ENCODE measurements around the gene ALPL.

ALPL gene

DNA sequence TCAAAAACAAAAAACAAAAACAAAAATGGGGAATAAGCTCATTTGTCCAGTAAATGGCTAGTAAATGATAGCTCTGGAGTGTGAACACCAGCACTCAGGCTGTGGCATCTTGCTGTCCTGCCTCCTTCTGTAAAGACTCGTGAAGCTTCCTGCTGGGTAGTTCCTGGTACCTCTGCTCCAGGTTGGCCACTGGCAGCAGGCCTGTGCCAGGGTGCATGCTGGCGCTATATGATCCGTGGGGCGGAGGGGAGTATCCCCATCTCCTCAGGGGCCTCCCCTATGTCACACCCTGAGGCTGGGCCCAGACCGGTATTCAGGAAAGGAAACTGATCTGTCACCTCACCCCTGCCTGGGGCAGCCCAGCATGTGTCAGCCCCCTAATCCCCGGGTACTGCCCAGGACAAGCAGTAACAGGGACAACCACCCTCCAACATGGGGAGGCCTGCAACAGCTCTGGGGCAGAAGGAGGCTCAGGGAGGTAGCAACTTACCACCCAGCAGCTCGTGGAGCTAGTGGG lies 14.1 kb downstream of the ALPL start:
- H3K4me2 ChIP-seq (ENCODE audit: low read depth, low read length, poor library complexity, severe bottlenecking): peak overlapping the region; percentile 36
- H3K9me3 ChIP-seq (ENCODE audit: insufficient read depth, low read length): no peaks in the 10 kb centered on the region
- TF ChIP-seq, protein P1, sequence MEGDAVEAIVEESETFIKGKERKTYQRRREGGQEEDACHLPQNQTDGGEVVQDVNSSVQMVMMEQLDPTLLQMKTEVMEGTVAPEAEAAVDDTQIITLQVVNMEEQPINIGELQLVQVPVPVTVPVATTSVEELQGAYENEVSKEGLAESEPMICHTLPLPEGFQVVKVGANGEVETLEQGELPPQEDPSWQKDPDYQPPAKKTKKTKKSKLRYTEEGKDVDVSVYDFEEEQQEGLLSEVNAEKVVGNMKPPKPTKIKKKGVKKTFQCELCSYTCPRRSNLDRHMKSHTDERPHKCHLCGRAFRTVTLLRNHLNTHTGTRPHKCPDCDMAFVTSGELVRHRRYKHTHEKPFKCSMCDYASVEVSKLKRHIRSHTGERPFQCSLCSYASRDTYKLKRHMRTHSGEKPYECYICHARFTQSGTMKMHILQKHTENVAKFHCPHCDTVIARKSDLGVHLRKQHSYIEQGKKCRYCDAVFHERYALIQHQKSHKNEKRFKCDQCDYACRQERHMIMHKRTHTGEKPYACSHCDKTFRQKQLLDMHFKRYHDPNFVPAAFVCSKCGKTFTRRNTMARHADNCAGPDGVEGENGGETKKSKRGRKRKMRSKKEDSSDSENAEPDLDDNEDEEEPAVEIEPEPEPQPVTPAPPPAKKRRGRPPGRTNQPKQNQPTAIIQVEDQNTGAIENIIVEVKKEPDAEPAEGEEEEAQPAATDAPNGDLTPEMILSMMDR (IDR thresholded peaks at IDR 0.05; ENCODE audit: insufficient read depth, low read length, poor library complexity, severe bottlenecking): no peak
- TF ChIP-seq EZH2phosphoT487 (conservative IDR thresholded peaks at IDR 0.05; ENCODE audit: low read length): no peak
- H3K9me2 ChIP-seq (replicated peaks; ENCODE audit: insufficient read depth, low read length): no peaks in the 10 kb centered on the region
- peak overlapping the region; percentile 59 for H3K27ac ChIP-seq (ENCODE audit: low read depth, low read length)
- H3K79me2 ChIP-seq (ENCODE audit: insufficient read depth, low read length): no peaks in the 10 kb centered on the region
- H3K4me3 ChIP-seq (ENCODE audit: insufficient read depth, low read length, poor library complexity, severe bottlenecking): no peak overlapping the region
- H3K27me3 ChIP-seq (ENCODE audit: low read length): no peaks in the 10 kb centered on the region
- no peaks in the 10 kb centered on the region for H4K20me1 ChIP-seq (ENCODE audit: low read depth, low read length)
- H3K36me3 ChIP-seq (ENCODE audit: low read length): no peaks in the 10 kb centered on the region
- H3K9ac ChIP-seq (ENCODE audit: low read length): peak overlapping the region; percentile 30; the same call in 1 of the 2 replicates
- no peak overlapping the region for H2AFZ ChIP-seq (ENCODE audit: low read depth, low read length, severe bottlenecking)
- H3F3A ChIP-seq (ENCODE audit: insufficient read depth): peaks cover 26% of the 10 kb centered on the region

DNA sequence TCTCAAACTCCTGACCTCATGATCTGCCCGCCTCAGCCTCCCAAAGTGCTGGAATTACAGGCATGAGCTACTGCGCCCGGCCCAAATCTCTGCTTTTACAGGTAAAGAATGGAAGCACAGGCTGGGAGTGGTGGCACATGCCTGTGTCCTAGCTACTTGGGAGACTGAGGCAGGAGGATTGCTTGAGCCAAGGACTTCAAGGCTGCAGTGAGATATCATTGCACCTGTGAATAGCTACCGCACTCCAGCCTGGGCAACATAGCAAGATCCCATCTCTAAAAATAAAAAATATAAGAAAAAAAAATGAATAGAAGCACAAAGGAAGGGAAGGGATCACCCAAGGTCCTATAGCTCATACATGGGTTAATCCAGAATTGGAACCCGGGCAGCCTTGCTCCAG lies 15.0 kb downstream of the ALPL start:
- H3F3A ChIP-seq (ENCODE audit: insufficient read depth): peaks cover 17% of the 10 kb centered on the region
- no peak for TF ChIP-seq EZH2phosphoT487 (conservative IDR thresholded peaks at IDR 0.05; ENCODE audit: low read length)
- TF ChIP-seq, protein P1 (IDR thresholded peaks at IDR 0.05; ENCODE audit: insufficient read depth, low read length, poor library complexity, severe bottlenecking): no peak
- H4K20me1 ChIP-seq (ENCODE audit: low read depth, low read length): no peaks in the 10 kb centered on the region
- no peaks in the 10 kb centered on the region for H3K9me3 ChIP-seq (ENCODE audit: insufficient read depth, low read length)
- H3K79me2 ChIP-seq (ENCODE audit: insufficient read depth, low read length): no peaks in the 10 kb centered on the region
- no peak overlapping the region for H2AFZ ChIP-seq (ENCODE audit: low read depth, low read length, severe bottlenecking)
- H3K27me3 ChIP-seq (ENCODE audit: low read length): no peaks in the 10 kb centered on the region
- H3K36me3 ChIP-seq (ENCODE audit: low read length): no peaks in the 10 kb centered on the region
- H3K4me2 ChIP-seq (ENCODE audit: low read depth, low read length, poor library complexity, severe bottlenecking): peak overlapping the region; percentile 26
- no peaks in the 10 kb centered on the region for H3K9me2 ChIP-seq (replicated peaks; ENCODE audit: insufficient read depth, low read length)
- no peak overlapping the region for H3K4me3 ChIP-seq (ENCODE audit: insufficient read depth, low read length, poor library complexity, severe bottlenecking)
- no peak overlapping the region for H3K9ac ChIP-seq (ENCODE audit: low read length)
- peak overlapping the region; percentile 27; the same call in 1 of the 2 replicates for H3K27ac ChIP-seq (ENCODE audit: low read depth, low read length)

DNA sequence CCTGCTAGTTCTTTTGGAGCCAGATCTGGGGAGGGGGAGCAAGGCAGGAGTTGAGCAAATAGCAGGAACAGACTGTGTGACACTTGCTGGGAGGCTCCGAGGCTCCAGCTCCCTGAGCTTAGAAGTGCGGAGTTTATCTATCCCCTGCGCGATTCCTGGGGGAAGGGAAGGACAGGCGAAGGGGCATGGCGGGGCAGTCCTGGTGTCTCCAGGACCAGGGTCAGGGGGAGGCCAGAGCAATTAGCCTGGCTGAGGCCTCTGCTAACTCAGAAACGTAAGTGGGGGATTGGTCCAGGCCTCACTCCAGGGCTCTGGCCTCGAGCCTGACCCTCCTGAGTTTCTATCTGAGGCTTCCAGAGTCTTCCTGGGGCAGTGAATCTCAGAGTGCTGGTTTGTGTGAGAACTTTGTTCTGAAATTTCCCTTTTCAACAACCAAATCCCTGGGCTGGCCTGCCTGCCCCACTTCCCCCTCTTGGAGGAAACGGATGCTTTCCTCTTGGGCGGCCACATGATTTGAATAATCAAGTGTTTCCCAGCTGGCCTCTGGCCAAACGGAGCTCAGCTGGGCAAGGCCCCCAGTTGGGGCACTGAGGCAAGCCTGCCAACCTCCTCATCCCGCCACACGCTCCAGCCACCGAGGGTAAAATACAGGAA lies 15.6 kb downstream of the ALPL start:
- no peaks in the 10 kb centered on the region for H3K9me3 ChIP-seq (ENCODE audit: insufficient read depth, low read length)
- TF ChIP-seq, protein P1 (IDR thresholded peaks at IDR 0.05; ENCODE audit: insufficient read depth, low read length, poor library complexity, severe bottlenecking): no peak
- no peaks in the 10 kb centered on the region for H3K79me2 ChIP-seq (ENCODE audit: insufficient read depth, low read length)
- no peaks in the 10 kb centered on the region for H3K27me3 ChIP-seq (ENCODE audit: low read length)
- no peak overlapping the region for H2AFZ ChIP-seq (ENCODE audit: low read depth, low read length, severe bottlenecking)
- peak overlapping the region; percentile 26 for H3K4me2 ChIP-seq (ENCODE audit: low read depth, low read length, poor library complexity, severe bottlenecking)
- peaks cover 16% of the 10 kb centered on the region; the same call in 1 of the 2 replicates for H3F3A ChIP-seq (ENCODE audit: insufficient read depth)
- H3K9me2 ChIP-seq (replicated peaks; ENCODE audit: insufficient read depth, low read length): no peaks in the 10 kb centered on the region
- H3K9ac ChIP-seq (ENCODE audit: low read length): peak overlapping the region; percentile 3; the same call in 1 of the 2 replicates
- H4K20me1 ChIP-seq (ENCODE audit: low read depth, low read length): no peaks in the 10 kb centered on the region
- no peaks in the 10 kb centered on the region for H3K36me3 ChIP-seq (ENCODE audit: low read length)
- H3K4me3 ChIP-seq (ENCODE audit: insufficient read depth, low read length, poor library complexity, severe bottlenecking): no peak overlapping the region
- H3K27ac ChIP-seq (ENCODE audit: low read depth, low read length): peak overlapping the region; percentile 27; the same call in 1 of the 2 replicates
